ENCODE results near the gene SULT1A2. TPM values are rescaled to one million over a fixed set of nuclear protein-coding genes. Genes with fewer than 3 reads are reported as not detected.

SULT1A2 gene
- total and polyA plus RNA-seq, 2 of the 13 experiments (the other 11 are each of a cell fraction or from before 2014, with no cell fraction given) = 33.0 to 34.2 TPM

GRCh38 chr16:28553776-28554633, 42.8 kb downstream of the SULT1A2 start, which contains the start of gene SGF29 (continued):
- TF ChIP-seq ZNF513 (CRISPR knock-in tag; conservative IDR thresholded peaks at IDR 0.05) = peak; percentile 20; the same call in 1 of the 2 replicates
- TF ChIP-seq ZNF580 (CRISPR knock-in tag; IDR thresholded peaks at IDR 0.05; ENCODE audit: borderline replicate concordance, low read depth) = peak; percentile 85
- 0 out of 2 replicates have a peak, but pooled peaks have one; percentile 37 for TF ChIP-seq DPF2 (CRISPR knock-in tag; IDR thresholded peaks at IDR 0.05; ENCODE audit: borderline replicate concordance, low read depth)
- no peak for TF ChIP-seq ZBED4 (CRISPR knock-in tag; IDR thresholded peaks at IDR 0.05; ENCODE audit: borderline replicate concordance)
- no peak for TF ChIP-seq MXI1 (IDR thresholded peaks at IDR 0.05; ENCODE audit: borderline replicate concordance, low read depth, low read length)
- TF ChIP-seq GTF2F1 (IDR thresholded peaks at IDR 0.05; ENCODE audit: low read length) = no peak
- TF ChIP-seq ZNF512B (CRISPR knock-in tag; IDR thresholded peaks at IDR 0.05; ENCODE audit: borderline replicate concordance) = peak; percentile 65; the same call in 1 of the 2 replicates
- TF ChIP-seq ZBTB42 (CRISPR knock-in tag; IDR thresholded peaks at IDR 0.05) = 0 out of 2 replicates have a peak, but pooled peaks have one; percentile 81
- peak; percentile 64; the same call in 1 of the 2 replicates for TF ChIP-seq EED (CRISPR knock-in tag; IDR thresholded peaks at IDR 0.05)
- peak; percentile 87 for TF ChIP-seq RBM39 (IDR thresholded peaks at IDR 0.05; ENCODE audit: low read depth, low read length, poor library complexity, severe bottlenecking)
- 0 out of 2 replicates have a peak, but pooled peaks have one; percentile 57 for TF ChIP-seq GPN1 (CRISPR knock-in tag; IDR thresholded peaks at IDR 0.05; ENCODE audit: borderline replicate concordance)
- peak; percentile 95 for TF ChIP-seq ZNF749 (CRISPR knock-in tag; IDR thresholded peaks at IDR 0.05; ENCODE audit: borderline replicate concordance)
- TF ChIP-seq RFX1 (IDR thresholded peaks at IDR 0.05) = no peak
